Panc1 (cell line): Measurements from ENCODE around the gene GPN3. TPM values are rescaled to one million over a fixed set of nuclear protein-coding genes. Genes with fewer than 3 reads are reported as not detected.

Source experiments
- ATAC-seq: fragments of 200-7000 bp; cut with Tn5 transposase; 2 replicates; pipeline ENCODE4 v1.9.1; 2020; ENCODE audit warnings: mild to moderate bottlenecking, moderate library complexity
- BruUV-seq: library from RNA; stranded (reverse); fragments of 400-500 nt; replicated peaks from 2 replicates; lab custom pipeline; 2021; lab: Mats Ljungman, UMichigan
- CTCF ChIA-PET: fragments of 300-600 bp; sonication (Branson Sonifier 250); formaldehyde crosslinking; loops from one replicate; lab custom pipeline; 2022; ENCODE audit warnings: antibody characterized with exemption; lab: Charles Lee
- POLR2A ChIA-PET: fragments of 300-600 bp; sonication (Branson Sonifier 250); formaldehyde crosslinking; loops from one replicate; lab custom pipeline; 2022; ENCODE audit warnings: antibody characterized with exemption; lab: Charles Lee
- DNase-seq: peaks from one replicate; pipeline ENCODE4 v3.0.0-alpha.2; 2010; ENCODE audit warnings: low read depth, low spot score
- H3K27ac ChIP-seq: 2 replicates; pipeline ENCODE4 v1.5.1; 2011; ENCODE audit warnings: mild to moderate bottlenecking, low read length, inconsistent platforms
- H3K27me3 ChIP-seq: fragments of 200-500 bp; sonication (Bioruptor generic); 2 replicates; pipeline ENCODE4 v1.6.0; 2014; ENCODE audit warnings: low read length, inconsistent platforms; ENCODE audit not compliant: control insufficient read depth, insufficient read depth
- H3K36me3 ChIP-seq: fragments of 200-500 bp; sonication (Bioruptor generic); 2 replicates; pipeline ENCODE4 v1.5.1; 2014; ENCODE audit warnings: inconsistent platforms, mild to moderate bottlenecking, low read length, moderate library complexity; ENCODE audit not compliant: control insufficient read depth, insufficient read depth
- H3K4me1 ChIP-seq: 2 replicates; pipeline ENCODE4 v1.5.1; 2011; ENCODE audit warnings: inconsistent platforms, mild to moderate bottlenecking, low read length, moderate library complexity; ENCODE audit not compliant: control insufficient read depth, insufficient read depth
- H3K4me3 ChIP-seq, 2 experiments: 2 replicates each; pipeline ENCODE4 v1.5.1; 2011 to 2012; ENCODE audit warnings: low read depth in 2 of 2, low read length in 2 of 2, mild to moderate bottlenecking in 2 of 2, inconsistent platforms in 1 of 2, moderate library complexity in 1 of 2
- H3K9me3 ChIP-seq: fragments of 200-500 bp; sonication (Bioruptor generic); 2 replicates; pipeline ENCODE4 v1.5.1; 2014; ENCODE audit warnings: low read depth, mild to moderate bottlenecking, inconsistent platforms, low read length, moderate library complexity; ENCODE audit not compliant: control insufficient read depth, insufficient read depth
- CTCF ChIP-seq: fragments of 450-650 bp; IDR thresholded peaks from 2 replicates; pipeline ENCODE4 v1.5.1; 2017; ENCODE audit warnings: mild to moderate bottlenecking
- POLR2AphosphoS5 ChIP-seq: IDR thresholded peaks from 2 replicates; pipeline ENCODE4 v1.6.1; 2012; ENCODE audit warnings: mild to moderate bottlenecking, low read depth, low read length, moderate library complexity
- REST ChIP-seq, 2 experiments: IDR thresholded peaks; 2 replicates each; pipeline ENCODE4 v1.6.1; 2011 to 2012; ENCODE audit warnings: low read depth in 2 of 2, control low read depth in 1 of 2, low read length in 1 of 2, mild to moderate bottlenecking in 1 of 2, moderate library complexity in 1 of 2; ENCODE audit not compliant: insufficient read depth in 1 of 2
- SIN3A ChIP-seq: IDR thresholded peaks from 2 replicates; pipeline ENCODE4 v1.6.1; 2012; ENCODE audit warnings: low read depth, mild to moderate bottlenecking, low read length, moderate library complexity, borderline replicate concordance; ENCODE audit not compliant: insufficient read depth
- TCF7L2 ChIP-seq: IDR thresholded peaks from 2 replicates; pipeline ENCODE4 v1.6.1; 2011; ENCODE audit warnings: mild to moderate bottlenecking, low read depth, low read length, inconsistent platforms
- in situ Hi-C: cut with HindIII; loops from 2 replicates; pipeline ENCODE4 v1.10.0; 2016; ENCODE audit warnings: low sequenced_read_pairs, low pct_unique_long_range_greater_than_20kb
- intact Hi-C: fragments of 100-400 bp; cut with micrococcal nuclease; formaldehyde crosslinking; loops from one replicate; pipeline ENCODE4 v1.10.0; 2022; ENCODE audit not compliant: unreplicated experiment
- total RNA-seq: library from RNA; stranded (reverse); gene quantifications from one replicate; pipeline ENCODE4 v1.2.1, GENCODE V29; 2021; ENCODE audit not compliant: unreplicated experiment

GPN3 gene
- total RNA-seq, 1 experiment from 2014 or later, result 39.0 TPM

- Histone ChIP-seq H3K4me1 (peaks cover 6% of the 10 kb centered on the region; the same call in 1 of the 2 replicates), H3K27ac (no peak overlapping the region), H3K4me3 (no peak overlapping the region), H3K9me3 (no peaks in the 10 kb centered on the region), H3K36me3 (peaks cover 11% of the 10 kb centered on the region), H3K27me3 (no peaks in the 10 kb centered on the region)
- no TSS peak for BruUV-seq
- no peak for DNase-seq
- intact Hi-C loops, result no loop called here
- ChIA-PET POLR2A (no interaction called here), CTCF (interaction anchor here (1.3 kb wide), 1 partner anchor 19 kb away, joined by 5 read pairs; no protein-coding TSS in a partner anchor)
- TF ChIP-seq TCF7L2 (no peak), SIN3A (no peak), POLR2AphosphoS5 (no peak), REST (IDR thresholded peaks at IDR 0.05; ENCODE audit: insufficient read depth in 1 of 2, low read depth in 2 of 2, low read length in 1 of 2) (no peak), CTCF (no peak)
- in situ Hi-C loops, result no loop called here
- ATAC-seq, result no peak
Observed at GRCh38 chr12:110451263-110451662, 16.8 kb downstream of the GPN3 start.

GRCh38 chr12:110449799-110450497 lies 18.1 kb downstream of the GPN3 start, which contains the start of gene ARPC3:
ARPC3 (minus strand) TSS chr12:110450337; CDS start chr12:110450260, 77 bp downstream.
- Histone ChIP-seq H3K36me3 (peaks cover 14% of the 10 kb centered on the region), H3K27me3 (no peaks in the 10 kb centered on the region), H3K27ac (peak within 1 kb of the TSS; percentile 85), H3K9me3 (no peaks in the 10 kb centered on the region), H3K4me1 (peaks cover 6% of the 10 kb centered on the region; the same call in 1 of the 2 replicates), H3K4me3 (peak within 1 kb of the TSS; percentile 77 to 97)
- peak; percentile 67 for DNase-seq
- intact Hi-C loops, result no loop called here
- peak; percentile 57; the same call in 1 of the 2 replicates for TF ChIP-seq SIN3A
- peak; percentile 97 for TF ChIP-seq POLR2AphosphoS5
- no peak for TF ChIP-seq REST (IDR thresholded peaks at IDR 0.05; ENCODE audit: insufficient read depth in 1 of 2, low read depth in 2 of 2, low read length in 1 of 2)
- TF ChIP-seq TCF7L2, result 0 out of 2 replicates have a peak, but pooled peaks have one; percentile 26
- peak; percentile 96 for TF ChIP-seq CTCF
- peak; percentile 99 for ATAC-seq
- POLR2A ChIA-PET, result interaction anchor here (0.5 to 1.2 kb wide), 2 partner anchors 17 to 18 kb away, joined by 5 to 7 read pairs; partner anchors contain the start of genes FAM216A and GPN3
- in situ Hi-C loops, result no loop called here
- CTCF ChIA-PET, result interaction anchor here (0.6 to 1.8 kb wide), 9 partner anchors 9 to 438 kb away, joined by 3 to 10 read pairs (median 6); partner anchors contain the start of genes FAM216A and GPN3
- TSS peak; percentile 91 for BruUV-seq
